Measurements from ENCODE around the gene RILPL2.

GRCh38 chr12:123398177-123398549 is 38.3 kb downstream of the RILPL2 start:
- TF ChIP-seq GABPA (IDR thresholded peaks at IDR 0.05 in 1 of 2, conservative IDR thresholded peaks at IDR 0.05 in 1 of 2) (no peak), SP1 (IDR thresholded peaks at IDR 0.05) (no peak)
